Measurements from ENCODE around the gene SLC19A2.

The SLC19A2 gene

DNA sequence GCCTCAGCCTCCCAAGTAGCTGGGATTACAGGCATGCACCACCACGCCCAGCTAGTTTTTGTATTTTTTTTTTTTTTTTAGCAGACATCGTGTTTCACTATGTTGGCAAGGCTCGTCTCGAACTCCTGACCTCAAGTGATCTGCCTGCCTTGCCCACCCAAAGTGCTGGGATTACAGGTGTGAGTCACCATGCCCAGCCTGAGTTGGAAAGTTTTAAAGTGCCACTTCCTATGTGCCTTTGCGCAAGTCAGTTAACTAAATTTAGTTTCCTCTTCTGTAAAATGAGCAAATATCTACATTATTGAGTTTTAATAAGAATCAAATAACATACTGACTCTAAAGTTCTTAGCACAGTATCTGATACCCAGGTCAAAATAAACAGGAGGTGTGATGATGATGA is 12.4 kb downstream of the SLC19A2 start:
- no peak for DNase-seq

- no peak for DNase-seq
These were observed 13.0 kb downstream of the SLC19A2 start for GRCh38 chr1:169472738-169473137.

- DNase-seq, result no peak
These were observed 16.8 kb downstream of the SLC19A2 start for GRCh38 chr1:169468982-169469381.

DNA sequence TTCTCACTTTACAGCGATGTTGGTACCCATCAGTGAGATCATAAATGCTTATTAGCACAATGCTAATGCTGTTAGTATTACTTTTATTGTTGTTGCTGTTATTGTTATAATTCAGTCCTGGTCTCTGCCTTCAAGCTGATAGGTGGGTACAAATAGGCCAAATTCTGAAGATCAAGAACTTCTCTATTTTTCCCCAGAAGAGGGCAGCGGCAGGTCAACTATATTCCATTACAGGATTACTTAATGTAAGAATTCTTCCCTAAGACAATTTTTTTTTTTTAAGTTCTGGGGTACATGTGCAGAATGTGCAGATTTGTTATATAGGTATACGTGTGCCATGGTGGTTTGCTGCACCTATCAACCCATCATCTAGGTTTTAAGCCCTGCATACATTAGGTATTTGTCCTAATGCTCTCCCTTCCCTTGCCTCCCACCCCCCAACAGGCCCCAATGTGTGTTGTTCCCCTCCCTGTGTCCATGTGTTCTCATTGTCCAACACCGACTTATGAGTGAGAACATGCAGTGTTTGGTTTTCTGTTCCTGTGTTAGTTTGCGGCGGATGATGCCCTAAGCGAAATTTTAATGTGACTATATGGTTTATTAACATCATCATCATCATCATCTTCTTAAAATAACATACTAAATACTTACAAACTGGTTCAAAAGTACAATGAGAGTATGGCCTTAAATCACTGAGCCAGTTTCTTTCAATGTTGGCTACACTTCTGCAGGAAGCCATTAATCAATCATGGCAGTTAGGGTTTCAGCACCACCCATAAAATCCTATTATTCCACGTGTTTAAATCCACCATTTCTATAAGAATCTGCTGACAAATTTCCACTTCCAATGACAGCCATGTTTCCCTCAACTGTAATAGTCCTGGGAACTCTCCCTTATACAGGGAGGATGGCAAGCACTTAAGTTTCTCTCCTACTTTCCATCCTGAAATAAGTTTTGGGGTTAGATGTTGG is 19.2 kb downstream of the SLC19A2 start:
- DNase-seq, result peak; percentile 36

- DNase-seq, result peak; percentile 12
These were observed 20.5 kb downstream of the SLC19A2 start for GRCh38 chr1:169465281-169465680.

DNA sequence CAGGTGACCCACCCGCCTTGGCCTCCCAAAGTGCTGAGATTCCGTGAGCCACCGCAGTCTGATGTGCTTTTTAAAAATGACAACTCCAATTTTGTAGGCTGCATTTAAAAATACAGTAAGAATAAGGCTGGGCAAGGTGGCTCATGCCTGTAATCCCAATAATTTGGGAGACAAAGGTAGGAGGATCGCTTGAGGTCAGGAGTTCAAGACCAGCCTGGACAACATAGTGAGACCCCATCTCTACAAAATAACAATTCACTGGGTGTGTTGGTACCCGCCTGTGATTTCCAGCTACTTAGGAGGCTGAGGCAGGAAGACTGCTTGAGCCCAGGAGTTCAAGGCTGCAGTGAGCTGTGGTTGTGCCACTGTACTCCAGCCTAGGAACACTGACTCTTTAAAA is 23.4 kb downstream of the SLC19A2 start:
- DNase-seq, result no peak

- DNase-seq, result no peak
These were observed 24.2 kb downstream of the SLC19A2 start for GRCh38 chr1:169461390-169462000.

GRCh38 chr1:169460191-169460833 is 25.4 kb downstream of the SLC19A2 start:
- no peak for DNase-seq

DNA sequence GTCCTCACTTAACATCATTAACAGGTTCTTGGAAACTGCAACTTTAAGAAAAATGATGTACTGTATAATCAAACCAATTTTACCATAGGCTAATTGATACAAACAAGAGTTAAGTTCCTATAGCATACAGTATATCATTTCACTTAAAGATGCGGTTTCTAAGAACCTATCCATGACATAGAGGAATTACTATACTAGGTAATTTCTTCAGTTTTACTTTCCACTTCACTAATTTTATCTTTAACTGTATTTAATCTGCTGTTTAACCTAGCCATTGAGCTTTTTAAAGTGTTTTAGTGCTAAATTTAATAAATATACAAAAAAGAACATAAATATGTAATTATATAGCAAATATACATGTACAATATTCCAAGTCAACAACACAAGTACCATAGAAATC is 28.3 kb downstream of the SLC19A2 start:
- no peak for DNase-seq

DNA sequence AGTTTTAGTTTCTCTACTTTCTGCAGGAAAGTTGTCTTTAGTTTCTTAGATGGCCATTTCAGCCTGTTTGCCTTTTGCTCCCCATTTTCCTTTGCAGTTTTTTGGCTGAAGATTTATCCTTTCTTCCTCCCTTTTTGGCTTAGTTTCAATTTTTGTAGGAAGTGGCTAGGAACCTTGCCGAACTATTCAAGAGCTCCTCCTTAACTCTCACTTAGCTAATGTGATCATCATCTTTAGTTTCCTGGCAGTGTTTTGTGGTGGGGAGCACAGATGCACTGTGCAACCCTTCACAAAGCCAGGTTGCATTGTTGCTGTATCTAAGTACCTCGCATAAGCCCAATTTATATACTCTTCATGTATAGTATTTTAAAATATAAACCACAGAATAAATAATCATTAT is 29.7 kb downstream of the SLC19A2 start:
- DNase-seq, result no peak

DNA sequence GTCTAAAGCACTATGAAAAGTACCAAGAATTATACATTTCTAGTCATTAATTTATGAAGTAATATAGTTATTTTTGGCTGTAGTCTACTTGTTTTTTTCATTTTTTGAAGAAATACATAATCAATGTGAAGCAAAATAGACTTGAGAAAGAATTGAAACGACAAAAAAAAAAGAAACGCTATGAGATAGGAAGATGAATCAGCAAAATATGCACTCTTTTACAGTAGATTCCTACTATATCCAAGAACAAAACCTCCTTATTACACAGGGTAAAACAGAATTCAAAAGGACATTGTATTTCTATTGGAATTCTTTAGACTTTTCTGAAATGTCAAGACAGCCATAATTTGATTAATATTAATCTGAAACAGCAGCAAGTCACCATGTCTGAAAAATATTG is 32.8 kb downstream of the SLC19A2 start:
- DNase-seq, result no peak

GRCh38 chr1:169451218-169451824 is 34.4 kb downstream of the SLC19A2 start:
- DNase-seq, result no peak

- DNase-seq, result no peak
These were observed 41.8 kb downstream of the SLC19A2 start for GRCh38 chr1:169443923-169444322.

DNA sequence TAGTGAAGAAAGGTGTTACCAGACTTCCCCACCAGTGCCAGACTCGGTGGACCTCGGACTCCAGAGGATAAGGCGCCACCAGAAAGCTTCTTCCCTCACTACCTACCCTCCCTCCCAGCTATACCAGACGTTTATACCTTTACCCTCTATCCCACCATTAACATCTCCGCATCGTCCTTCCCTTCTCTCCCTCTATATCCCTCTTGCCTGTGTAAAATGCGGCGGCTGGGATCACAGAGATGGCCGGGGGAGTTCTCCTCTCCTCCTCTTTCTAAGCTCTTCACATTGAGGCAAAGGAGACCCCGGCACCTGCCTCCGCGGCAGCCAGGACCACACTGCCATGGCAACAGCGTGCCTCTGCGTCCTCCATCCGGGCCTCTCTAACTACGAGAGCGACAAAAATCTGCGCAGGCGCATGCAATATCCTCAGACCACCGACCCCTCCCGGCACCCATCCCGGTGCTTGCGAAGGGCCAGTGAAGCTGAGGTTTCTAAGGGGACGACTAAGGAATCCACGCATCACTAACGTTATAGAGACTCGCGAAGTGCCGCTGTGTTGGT is 58.6 kb downstream of the SLC19A2 start, which contains the start of gene CCDC181:
Gene CCDC181 (minus strand): TSS at position 394 of the 561 bp plus-strand sequence. CDS start 2,547 bp downstream, outside the sequence.
- DNase-seq, result peak; percentile 88

GRCh38 chr1:169426174-169426705 is 59.5 kb downstream of the SLC19A2 start:
- no peak for DNase-seq

- DNase-seq, result no peak
These were observed 64.4 kb downstream of the SLC19A2 start for GRCh38 chr1:169421309-169421708.

- no peak for DNase-seq
These were observed 70.8 kb downstream of the SLC19A2 start for GRCh38 chr1:169414952-169415351.

All from NCI-H1694 (cell line).